Measurements from ENCODE around the gene GCK. TPM values are rescaled to one million over a fixed set of nuclear protein-coding genes. Genes with fewer than 3 reads are reported as not detected.
"Not testable (repeated sequence)": the region's sequence is repeated elsewhere in the genome, so short reads cannot be mapped to it uniquely, and the experiment has no call there.

Gene GCK
- total RNA-seq, 1 donor from 2014 or later = 2.7 TPM

- H3K27ac ChIP-seq = no peak overlapping the region
- DNase-seq (ENCODE audit: low spot score in 2 of 2) = no peak
- no peak overlapping the region for H3K4me3 ChIP-seq
- H3K4me1 ChIP-seq = no peaks in the 10 kb centered on the region
- no peaks in the 10 kb centered on the region for H3K9me3 ChIP-seq
- H3K27me3 ChIP-seq = no peaks in the 10 kb centered on the region
- no peaks in the 10 kb centered on the region for H3K36me3 ChIP-seq
- TF ChIP-seq CTCF (IDR thresholded peaks at IDR 0.05) = no peak
- intact Hi-C loops (cut with DNase I) = loop anchor here (10.0 kb wide), 1 partner anchor 366 kb away; the partner anchor contains the start of gene NUDCD3
Measured at GRCh38 chr7:44128721-44129582, 60.3 kb downstream of the GCK start.

GRCh38 chr7:44127161-44127560 is 62.1 kb downstream of the GCK start:
- TF ChIP-seq CTCF (IDR thresholded peaks at IDR 0.05) = no peak
- Histone ChIP-seq H3K4me1 (peaks cover 5 to 7% of the 10 kb centered on the region in 2 donors), H3K27me3 (no peaks in the 10 kb centered on the region), H3K4me3 (no peak overlapping the region), H3K27ac (no peak overlapping the region), H3K36me3 (no peaks in the 10 kb centered on the region), H3K9me3 (no peaks in the 10 kb centered on the region)
- intact Hi-C loops (cut with DNase I) = loop anchor here (10.0 kb wide), 1 partner anchor 368 kb away; the partner anchor contains the start of gene NUDCD3
- DNase-seq (ENCODE audit: low spot score in 2 of 2) = no peak

- H3K36me3 ChIP-seq; H3K9me3 ChIP-seq; H3K27me3 ChIP-seq; DNase-seq (ENCODE audit: low spot score in 2 of 2); H3K27ac ChIP-seq; H3K4me3 ChIP-seq: not testable (repeated sequence)
- intact Hi-C loops (cut with DNase I) = loop anchor here (10.0 kb wide), 1 partner anchor 368 kb away; the partner anchor contains the start of gene NUDCD3
- peaks cover 6 to 13% of the 10 kb centered on the region in 2 donors for H3K4me1 ChIP-seq
Measured at GRCh38 chr7:44126574-44126973, 62.7 kb downstream of the GCK start.

- Histone ChIP-seq H3K9me3 (no peaks in the 10 kb centered on the region), H3K27ac (no peak overlapping the region)
Measured at GRCh38 chr7:44124822-44125202, 64.4 kb downstream of the GCK start.

GRCh38 chr7:44123190-44124003 is 65.8 kb downstream of the GCK start, which contains the start of gene POLD2:
POLD2 (minus strand) TSS chr7:44123548; CDS start chr7:44122053, 1,495 bp downstream.
- no peak for TF ChIP-seq CTCF (IDR thresholded peaks at IDR 0.05)
- peak; percentile 88 to 99 for DNase-seq (ENCODE audit: low spot score in 2 of 2)
- H3K9me3 ChIP-seq = no peaks in the 10 kb centered on the region
- peak within 1 kb of the TSS; percentile 70 to 83 for H3K4me3 ChIP-seq
- intact Hi-C loops (cut with DNase I) = loop anchor here (1.0 to 10.0 kb wide), 6 partner anchors 18 to 371 kb away; partner anchors contain the start of genes NUDCD3, POLM and YKT6
- H3K27me3 ChIP-seq = no peaks in the 10 kb centered on the region
- peaks cover 6 to 14% of the 10 kb centered on the region in 2 donors for H3K4me1 ChIP-seq
- H3K27ac ChIP-seq = peak within 1 kb of the TSS; percentile 80 to 91
- peaks cover 0 to 26% of the 10 kb centered on the region in 2 donors for H3K36me3 ChIP-seq

More at GRCh38 chr7:44124822-44125202, 64.4 kb downstream of the GCK start:
- Histone ChIP-seq H3K36me3 (peaks cover 0 to 20% of the 10 kb centered on the region in 2 donors), H3K27me3 (no peaks in the 10 kb centered on the region), H3K4me1 (peaks cover 6 to 14% of the 10 kb centered on the region in 2 donors), H3K4me3 (no peak overlapping the region)
- no peak for DNase-seq (ENCODE audit: low spot score in 2 of 2)
- intact Hi-C loops (cut with DNase I) = loop anchor here (5.0 to 10.0 kb wide), 2 partner anchors 77 to 370 kb away; partner anchors contain the start of genes NUDCD3 and YKT6
- TF ChIP-seq CTCF (IDR thresholded peaks at IDR 0.05) = no peak
